ENCODE data around the gene PFKFB3. TPM values are rescaled to one million over a fixed set of nuclear protein-coding genes. Genes with fewer than 3 reads are reported as not detected.

The PFKFB3 gene
- 115 to 140 TPM (median 134 TPM) in 5 replicates for total RNA-seq (2022; extraction: Qiagen RNA extraction)

DNA sequence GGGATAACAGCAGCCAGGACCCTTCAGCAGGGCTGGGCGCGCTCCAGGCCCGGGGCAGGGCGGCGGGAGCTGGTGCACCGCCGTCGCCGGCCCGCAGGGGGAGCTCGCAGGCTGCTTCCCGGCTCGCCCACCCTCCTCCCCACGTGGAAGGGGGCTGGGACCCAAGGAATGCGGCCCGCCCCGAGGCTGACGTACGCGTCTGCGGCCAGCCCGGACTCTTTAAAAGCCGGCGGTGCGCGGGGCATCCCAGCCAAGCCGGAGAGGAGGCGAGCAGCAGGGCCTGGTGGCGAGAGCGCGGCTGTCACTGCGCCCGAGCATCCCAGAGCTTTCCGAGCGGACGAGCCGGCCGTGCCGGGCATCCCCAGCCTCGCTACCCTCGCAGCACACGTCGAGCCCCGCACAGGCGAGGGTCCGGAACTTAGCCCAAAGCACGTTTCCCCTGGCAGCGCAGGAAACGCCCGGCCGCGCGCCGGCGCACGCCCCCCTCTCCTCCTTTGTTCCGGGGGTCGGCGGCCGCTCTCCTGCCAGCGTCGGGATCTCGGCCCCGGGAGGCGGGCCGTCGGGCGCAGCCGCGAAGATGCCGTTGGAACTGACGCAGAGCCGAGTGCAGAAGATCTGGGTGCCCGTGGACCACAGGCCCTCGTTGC lies at the start of gene PFKFB3:
Gene PFKFB3 (plus strand): TSS at position 249 of the 647 bp plus-strand sequence. CDS start 329 bp downstream, at position 578.

Other genes with a start within 250 kb of the PFKFB3 start
- 1.8 to 3.2 TPM (median 2.3 TPM) in 5 replicates for gene IL15RA, start 225.4 kb upstream of the PFKFB3 start, total RNA-seq (2022; extraction: Qiagen RNA extraction)
- gene IL2RA, start 140.6 kb upstream of the PFKFB3 start, total RNA-seq (2022; extraction: Qiagen RNA extraction) = not detected in 5 replicates
- 102 to 109 TPM (median 105 TPM) in 5 replicates for gene RBM17, start 113.9 kb upstream of the PFKFB3 start, total RNA-seq (2022; extraction: Qiagen RNA extraction)

Data from A549 treated with AZD2906 at 1 μM for 4 hours (cell line).